NCI-H524 treated with DMSO at 0.1 percent for 48 hours (cell line): ENCODE measurements around the gene SPECC1L.
"Not testable (repeated sequence)": the region's sequence is repeated elsewhere in the genome, so short reads cannot be mapped to it uniquely, and the experiment has no call there.

Source experiments
- DNase-seq: peaks from one replicate; lab custom pipeline; 2025; lab: John Stamatoyannopoulos, UW

The SPECC1L gene

DNA sequence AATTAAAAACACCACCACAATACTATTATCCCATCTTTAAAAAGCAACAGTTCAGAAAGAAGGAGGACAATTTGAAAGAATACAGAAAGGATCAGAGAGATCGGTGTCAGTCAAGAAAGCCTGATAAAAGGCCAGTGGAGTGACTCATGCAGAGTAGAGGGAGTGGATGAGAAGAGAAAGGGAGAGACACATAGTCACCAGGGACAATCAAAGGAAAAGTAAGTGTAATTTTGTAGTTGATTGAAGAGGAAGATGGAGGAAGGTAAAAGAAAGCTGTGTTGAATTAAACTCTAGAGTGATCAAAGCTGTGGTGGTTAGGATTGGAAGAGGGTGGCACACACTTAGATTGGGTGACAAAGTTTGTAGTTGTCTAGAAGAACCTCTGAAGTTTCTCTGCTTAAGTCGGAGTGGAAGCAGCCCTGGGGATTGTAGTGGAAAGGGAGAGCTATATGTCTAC lies 14.1 kb downstream of the SPECC1L start:
- no peak for DNase-seq

DNA sequence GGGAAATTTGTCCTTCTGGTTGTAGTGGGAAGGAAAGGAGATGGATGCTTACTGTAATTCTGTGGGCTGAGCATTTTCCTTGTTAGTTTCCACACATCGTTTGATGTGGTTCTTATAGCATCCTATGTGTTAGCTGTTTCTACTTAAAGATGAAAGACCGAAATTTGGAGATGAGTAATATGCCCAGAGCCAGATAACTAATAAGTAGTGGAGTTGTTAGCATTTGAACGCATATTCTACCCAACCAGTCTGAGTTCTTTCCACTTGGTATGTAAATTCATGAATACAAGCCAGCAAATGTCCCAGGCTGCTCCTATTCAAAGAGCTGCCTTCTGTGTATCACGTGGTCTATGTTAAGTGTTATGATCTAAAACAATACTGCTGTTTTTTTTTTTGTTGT lies 14.6 kb downstream of the SPECC1L start:
- no peak for DNase-seq

DNA sequence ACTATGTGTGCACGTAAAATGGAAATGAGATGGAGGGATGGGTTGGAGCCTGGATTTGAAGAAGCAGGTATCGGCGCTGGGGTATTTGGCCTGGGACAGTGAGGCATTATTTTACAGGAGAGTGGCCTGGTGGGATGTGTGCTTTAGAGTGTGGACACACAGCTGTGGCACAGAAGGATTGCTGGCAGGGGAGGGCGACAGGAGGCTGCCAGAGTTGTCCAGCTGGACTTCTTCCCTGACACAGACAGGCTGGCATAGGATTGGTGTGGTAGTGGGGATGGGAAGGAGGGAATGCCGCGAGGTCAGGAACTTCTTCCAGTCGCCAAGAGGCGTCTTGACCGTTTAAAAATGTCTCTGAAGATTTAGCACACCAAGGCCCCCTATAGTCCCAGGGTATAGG lies 16.6 kb downstream of the SPECC1L start:
- not testable (repeated sequence) for DNase-seq

DNA sequence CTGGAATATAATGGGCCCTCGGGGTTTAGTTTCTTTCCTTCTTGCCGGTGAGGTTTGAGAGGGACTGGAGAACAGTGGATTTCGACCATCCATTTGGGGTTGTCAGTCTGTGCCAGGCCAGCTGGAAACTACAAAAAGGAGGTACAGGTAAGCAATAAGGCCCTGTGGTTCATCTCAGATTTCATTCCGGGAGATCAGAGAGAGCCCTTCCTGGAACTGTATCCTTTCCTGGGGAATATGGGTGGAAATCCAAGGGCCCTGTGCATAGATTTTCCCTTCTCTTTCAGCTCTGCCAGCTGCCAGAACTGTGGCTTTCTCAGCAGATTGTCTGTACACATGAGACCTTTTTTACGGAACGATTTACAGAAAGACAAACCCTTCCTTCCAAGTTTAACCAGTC lies 17.2 kb downstream of the SPECC1L start:
- DNase-seq: not testable (repeated sequence)

DNA sequence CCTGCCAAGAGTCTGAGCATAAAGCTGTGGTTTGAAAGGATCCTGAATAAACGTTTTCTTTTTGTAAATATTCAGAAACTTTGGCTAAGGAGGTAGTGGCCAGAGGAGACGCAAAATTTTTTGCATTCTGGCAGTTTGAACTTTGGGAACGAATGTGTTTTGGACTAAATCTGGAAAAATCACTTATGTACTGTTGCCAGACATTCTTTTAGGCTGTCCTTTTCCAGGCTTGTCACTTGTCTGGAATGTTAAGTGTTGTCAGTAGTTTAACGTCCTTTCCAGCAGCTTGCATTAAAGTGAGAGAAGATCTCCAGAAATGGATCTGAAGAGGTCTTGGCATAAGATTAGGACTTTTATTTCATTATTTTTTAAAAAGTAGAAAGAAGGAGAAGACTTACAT lies 18.5 kb downstream of the SPECC1L start:
- DNase-seq: no peak

DNA sequence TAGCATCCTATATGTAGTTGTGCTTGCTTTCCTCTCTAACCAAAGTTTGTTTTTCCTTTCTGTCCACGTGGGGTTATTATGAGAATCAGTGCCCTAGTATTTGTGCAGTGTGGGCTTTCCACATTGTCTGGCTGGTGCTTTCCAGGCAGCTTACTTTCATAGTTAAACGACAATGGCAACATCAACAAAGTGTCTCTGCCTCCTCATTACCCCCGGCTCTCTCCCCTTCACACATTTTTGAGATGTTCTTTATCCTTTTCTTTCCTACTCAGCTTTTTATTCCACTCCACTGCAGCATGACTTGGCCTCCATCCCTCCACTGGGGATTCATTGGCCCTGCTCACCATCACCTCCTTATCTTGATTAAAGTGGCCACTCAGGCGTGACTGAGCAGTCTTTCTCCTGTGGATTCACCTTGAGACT lies 19.1 kb downstream of the SPECC1L start:
- no peak for DNase-seq

DNA sequence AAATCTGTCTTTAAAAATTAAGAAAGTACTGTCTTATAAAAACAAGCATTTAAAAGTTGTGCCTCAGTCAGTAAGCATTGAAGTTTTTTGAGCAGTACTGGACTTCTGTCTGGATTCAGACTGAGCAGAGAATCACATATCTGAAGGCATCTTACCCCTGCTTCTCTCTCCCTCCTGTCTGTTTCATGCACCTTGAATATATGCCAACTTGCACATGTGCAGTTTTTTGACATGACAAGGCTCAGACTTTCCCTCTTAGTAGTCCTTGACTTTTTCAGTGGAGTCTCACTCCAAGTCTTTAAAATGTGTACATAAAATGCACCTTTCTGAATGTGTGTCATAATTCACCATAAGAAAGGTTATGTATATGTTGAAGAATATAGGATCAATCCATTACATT lies 19.8 kb downstream of the SPECC1L start:
- no peak for DNase-seq

DNA sequence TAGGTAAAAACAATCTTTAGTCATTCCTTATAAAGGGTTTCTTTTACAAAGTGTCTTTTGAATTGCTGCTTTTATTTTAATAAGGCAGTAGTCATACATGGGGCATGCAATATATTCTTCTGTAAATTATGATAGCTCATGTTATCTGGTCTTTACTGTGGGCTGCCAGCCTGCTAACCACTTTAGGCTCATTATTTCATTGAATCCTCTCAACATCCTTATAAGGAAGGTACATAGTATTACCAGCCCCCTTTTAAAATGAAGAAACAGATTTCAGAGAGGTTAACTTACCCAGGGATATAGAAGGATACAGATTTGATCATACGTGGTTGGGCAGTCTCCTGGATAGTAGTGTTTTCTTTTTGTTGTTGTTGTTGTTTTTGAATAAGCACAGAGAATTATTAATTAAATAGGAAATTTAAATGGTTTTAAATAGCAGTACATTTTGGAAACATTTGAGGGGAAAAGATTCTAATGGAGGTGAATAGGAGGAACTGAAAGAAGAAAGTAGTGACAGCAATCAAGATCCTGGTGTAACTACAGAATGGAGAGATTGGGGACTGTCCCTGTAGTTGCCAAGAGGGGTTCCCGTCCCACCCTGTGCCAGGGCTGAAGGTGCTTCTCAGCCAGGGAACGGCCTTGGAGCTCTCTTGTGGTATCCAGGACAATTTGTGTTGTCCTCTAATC lies 21.0 kb downstream of the SPECC1L start:
- no peak for DNase-seq

DNA sequence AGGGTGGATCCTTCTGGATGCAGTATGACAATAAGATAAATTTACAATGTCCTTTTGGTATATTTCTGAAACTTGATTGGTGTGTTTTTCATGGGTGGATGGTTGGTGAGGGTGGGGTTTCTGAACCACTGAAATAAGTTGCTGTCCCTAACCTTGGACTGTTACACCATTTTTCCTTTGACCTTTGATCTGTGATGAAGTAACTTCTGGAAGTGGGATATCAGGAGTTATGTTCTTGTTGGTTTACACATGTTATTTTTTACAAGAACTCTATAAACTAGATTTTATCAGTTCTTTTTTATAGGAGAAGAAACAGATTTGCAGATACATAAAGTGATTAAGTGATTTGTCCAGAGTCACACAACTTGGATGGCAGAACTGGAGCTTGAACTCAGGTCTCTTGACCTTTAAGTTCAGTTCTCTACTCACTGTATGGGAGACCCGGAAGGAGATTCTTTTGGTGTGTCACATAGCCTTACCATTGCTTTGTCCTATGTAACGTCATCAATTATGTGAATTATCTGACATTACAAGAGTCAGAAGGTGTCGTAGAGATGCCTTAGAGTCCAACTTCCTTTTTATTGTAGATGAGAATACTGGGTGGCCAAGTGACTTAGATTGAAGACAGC lies 21.7 kb downstream of the SPECC1L start:
- DNase-seq: not testable (repeated sequence)

DNA sequence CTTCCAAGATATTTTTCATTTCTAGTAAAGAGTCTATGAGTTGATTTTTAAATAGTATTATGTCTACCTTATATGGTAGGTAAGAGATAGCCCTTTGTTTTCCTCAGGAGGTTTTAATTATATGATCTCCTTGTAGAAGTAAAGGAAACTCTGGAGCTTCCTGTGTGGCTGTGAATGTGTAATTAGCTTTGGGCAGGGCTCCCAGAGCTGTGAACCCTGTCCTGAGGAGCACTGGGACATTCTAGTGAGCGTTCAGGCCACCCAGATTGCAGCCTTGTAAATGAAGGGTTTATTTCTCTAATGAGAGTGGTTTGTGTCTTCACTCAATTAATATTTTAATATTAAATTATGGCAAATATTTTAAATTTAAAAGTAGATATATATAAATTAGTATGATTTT lies 24.3 kb downstream of the SPECC1L start:
- not testable (repeated sequence) for DNase-seq

DNA sequence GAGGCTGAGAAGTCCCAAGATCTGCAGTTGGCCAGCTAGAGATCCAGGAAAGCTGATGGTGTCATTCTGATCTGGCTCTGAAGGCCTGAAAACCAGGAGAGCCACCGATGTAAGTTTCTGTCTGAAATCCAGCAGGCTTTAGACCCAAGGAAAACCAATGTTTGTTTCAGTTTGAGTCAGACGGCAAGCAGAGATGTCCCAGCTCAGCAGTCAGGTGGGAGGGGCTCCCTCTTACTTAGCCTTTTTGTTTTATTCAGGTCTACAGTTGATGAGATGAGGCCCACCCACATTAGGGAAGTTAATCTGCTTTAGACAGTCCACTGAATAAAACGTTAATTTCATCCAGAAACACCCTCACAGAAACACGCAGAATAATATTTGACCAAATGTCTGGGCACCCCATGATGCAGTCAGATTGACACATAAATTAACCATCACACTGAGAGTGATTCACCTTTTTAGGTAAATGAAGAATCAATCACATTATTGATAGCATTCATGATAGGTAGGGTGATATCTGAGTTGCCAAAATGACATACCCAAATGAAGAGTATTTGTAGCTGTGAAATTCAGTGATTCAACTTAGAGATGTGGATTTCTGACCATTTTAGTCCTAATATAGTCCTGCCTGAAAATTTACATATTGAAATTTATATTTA lies 28.0 kb downstream of the SPECC1L start:
- DNase-seq: not testable (repeated sequence)

DNA sequence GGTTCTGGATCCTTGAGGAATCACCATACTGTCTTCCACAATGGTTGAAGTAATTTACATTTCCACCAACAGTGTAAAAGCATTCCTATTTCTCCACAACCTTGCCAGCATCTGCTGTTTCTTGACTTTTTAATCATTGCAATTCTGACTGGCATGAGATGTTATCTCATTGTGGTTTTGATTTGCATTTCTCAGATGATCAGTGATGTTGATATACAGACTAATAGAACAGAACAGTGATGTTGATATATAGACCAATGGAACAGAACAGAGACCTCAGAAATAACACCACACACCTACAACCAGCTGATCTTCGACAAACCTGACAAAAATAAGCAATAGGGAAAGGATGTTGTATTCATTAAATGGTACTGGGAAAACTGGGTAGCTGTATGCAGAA lies 29.9 kb downstream of the SPECC1L start:
- DNase-seq: not testable (repeated sequence)

DNA sequence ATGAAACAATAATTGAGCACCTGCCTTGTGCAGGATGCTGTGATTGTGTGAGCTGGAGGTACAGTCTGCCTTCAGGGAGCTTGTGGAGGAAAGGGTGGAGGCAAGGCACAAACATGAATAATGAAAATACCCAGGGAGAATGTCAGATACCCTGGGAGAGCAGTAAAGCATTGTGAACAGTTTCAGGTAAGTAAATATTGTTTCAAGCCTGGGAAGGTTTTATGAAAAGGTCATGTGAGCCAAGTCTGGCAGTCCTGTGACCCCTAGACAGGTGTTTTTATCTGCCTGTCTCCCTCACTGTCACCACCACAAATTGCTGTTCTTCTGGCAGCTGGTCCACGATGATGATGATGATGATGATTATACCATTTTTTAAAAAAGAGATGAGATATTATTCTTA lies 32.0 kb downstream of the SPECC1L start:
- DNase-seq: no peak

DNA sequence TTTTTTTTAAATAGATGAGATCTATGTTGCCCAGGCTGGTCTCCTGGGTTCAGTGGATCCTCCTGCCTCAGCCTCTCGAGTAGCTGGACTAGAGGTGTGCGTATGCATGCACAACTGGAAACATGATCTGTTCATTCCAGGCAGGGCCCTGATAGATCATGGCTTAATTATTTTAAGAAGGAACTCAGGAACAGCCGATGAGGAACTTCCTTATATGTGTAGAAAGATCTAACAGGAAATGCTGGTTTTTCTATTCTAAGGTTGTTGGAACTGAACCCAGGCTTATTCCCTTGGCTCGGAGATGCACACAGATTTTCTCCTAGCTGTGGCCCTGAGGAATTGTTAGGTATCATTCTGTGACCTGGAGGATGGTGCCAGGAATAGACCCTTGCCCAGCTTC lies 32.4 kb downstream of the SPECC1L start:
- DNase-seq: no peak

DNA sequence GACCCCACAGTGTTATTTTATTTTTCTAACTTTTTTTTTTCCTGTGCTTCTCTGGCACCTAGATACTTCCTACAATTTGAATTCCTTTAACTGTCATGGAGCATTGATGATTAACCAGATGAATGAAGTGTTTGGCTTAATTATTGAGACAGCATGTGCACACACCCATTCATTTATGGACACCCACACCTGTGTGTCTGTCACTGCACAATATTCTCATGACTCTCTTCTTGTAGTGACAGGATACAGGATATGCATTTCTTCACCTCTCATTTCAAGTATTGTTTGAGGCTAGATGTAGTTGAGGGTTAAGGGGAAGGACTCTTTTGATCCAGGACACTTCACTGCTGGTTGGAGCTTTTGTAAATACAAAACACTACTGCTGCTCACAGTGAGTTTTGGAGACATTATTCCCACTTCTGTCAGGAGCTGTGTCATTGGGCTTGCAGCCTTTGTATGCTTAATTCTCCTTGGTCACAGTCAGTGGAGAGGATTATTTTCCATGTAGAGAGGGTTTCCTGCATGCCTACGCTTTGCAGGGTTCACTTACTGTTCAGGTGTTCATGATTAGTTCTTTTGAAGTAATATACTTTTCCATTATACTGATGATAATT lies 33.5 kb downstream of the SPECC1L start:
- no peak for DNase-seq

DNA sequence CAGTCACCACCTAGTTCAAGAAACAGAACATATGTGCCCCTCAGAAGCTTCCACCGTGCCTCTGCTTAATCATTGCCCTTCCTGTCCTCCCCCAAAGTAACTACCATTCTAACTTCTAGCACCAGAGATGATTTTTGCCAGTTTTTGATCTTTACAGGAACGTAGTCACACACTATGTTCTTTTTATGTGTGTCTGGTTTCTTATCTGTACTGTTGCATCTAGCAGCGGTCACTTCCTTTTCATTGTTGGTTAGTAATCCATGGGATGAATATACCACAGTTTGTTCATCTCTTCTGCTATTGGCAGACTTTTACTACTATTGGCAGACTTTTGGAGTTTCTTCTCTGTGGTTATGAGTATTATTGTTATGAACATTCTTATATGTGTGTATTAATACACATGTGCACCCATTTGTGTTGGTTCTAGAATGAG lies 34.6 kb downstream of the SPECC1L start:
- no peak for DNase-seq

DNA sequence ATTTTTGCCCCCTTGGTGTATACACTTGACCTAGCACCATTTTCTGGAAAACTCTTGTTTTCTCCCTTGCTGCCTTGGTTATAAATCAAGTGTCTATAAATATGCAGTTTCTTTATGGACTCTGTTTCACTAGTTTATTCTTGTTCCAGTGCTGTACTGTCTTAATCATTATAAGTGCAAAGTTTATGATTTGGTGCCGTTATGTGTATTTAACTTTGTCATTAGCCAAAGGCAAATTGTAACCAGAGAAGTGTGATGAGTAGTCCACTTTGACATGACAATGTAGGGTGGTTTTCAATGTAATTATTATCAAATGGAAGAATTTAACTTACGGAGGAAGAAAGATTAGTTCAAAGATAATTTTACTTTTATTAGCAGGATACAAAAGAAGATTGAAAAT lies 40.3 kb downstream of the SPECC1L start:
- DNase-seq: no peak

DNA sequence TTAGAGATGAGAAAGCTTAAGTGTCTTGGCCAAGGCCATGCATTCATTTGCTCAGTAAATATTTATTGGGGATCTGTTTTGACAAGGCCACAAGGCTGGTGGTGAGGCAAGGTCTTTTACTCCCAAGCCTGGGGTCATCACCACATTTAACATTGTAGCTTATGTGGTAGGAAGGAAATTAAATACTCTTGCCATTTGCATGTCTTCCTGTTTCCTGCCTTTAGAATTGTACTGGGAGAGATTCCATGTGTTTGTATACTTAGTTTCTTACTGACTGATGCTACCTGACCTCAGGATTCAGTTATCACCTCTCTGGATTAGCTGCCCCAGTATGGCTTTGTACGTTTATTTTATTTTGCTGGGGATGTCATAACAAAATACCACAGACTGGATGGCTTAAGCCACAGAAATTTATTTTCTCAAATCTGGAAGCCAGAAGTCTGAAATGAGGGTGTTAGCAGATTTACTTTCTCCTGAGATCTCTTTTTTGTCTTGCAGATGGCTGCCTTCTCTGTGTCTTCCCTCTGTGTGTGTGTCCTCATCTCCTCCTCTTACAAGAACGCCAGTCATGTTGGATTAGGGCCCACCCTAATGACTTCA lies 44.8 kb downstream of the SPECC1L start:
- DNase-seq: no peak

DNA sequence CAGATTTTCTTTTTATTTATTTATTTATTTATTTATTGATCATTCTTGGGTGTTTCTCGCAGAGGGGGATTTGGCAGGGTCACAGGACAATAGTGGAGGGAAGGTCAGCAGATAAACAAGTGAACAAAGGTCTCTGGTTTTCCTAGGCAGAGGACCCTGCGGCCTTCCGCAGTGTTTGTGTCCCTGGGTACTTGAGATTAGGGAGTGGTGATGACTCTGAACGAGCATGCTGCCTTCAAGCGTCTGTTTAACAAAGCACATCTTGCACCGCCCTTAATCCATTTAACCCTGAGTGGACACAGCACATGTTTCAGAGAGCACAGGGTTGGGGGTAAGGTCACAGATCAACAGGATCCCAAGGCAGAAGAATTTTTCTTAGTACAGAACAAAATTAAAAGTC lies 45.6 kb downstream of the SPECC1L start:
- not testable (repeated sequence) for DNase-seq

DNA sequence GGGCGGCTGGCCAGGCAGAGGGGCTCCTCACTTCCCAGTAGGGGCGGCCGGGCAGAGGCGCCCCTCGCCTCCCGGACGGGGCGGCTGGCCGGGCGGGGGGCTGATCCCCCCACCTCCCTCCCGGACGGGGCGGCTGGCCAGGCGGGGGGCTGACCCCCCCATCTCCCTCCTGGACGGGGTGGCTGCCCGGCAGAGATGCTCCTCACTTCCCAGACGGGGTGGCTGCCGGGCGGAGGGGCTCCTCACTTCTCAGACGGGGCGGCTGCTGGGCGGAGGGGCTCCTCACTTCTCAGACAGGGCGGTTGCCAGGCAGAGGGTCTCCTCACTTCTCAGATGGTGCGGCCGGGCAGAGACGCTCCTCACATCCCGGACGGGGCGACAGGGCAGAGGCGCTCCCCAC lies 46.9 kb downstream of the SPECC1L start:
- DNase-seq: not testable (repeated sequence)

DNA sequence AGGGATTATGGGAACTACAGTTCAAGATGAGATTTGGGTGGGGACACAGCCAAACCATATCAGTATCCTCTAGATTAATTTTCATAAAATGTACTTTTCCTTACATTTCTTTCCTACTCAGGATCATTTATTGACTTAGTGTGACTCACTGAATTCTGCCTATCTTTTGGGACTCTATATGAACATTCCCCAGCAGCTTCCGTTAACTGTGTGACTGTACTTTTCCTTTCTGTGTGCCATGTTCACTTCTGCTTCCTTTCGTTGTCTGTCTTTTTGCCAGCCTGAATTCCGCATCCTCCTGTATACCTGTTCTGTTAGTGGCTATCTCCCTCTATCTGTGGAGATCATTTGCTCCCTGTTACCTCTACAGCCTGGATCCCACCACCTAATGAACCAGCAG lies 48.8 kb downstream of the SPECC1L start:
- DNase-seq: no peak

DNA sequence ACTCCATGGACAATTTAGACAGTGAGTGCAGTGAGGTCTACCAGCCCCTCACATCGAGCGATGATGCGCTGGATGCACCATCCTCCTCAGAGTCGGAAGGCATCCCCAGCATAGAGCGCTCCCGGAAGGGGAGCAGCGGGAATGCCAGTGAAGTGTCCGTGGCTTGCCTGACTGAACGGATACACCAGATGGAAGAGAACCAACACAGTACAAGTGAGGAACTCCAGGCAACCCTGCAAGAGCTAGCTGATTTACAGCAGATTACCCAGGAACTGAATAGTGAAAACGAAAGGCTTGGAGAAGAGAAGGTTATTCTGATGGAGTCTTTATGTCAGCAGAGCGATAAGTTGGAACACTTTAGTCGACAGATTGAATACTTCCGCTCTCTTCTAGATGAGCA lies 51.4 kb downstream of the SPECC1L start:
- no peak for DNase-seq
